Brain microvascular endothelial cell (primary cell): ENCODE data around the gene MSI2.

Experiments
- DNase-seq: peaks from one replicate; pipeline ENCODE4 v3.0.0-alpha.2; 2020
- H3K27ac ChIP-seq: fragments of 250-450 bp; sonication (Bioruptor Pico); 2 replicates; pipeline ENCODE4 v1.5.1; 2020; ENCODE audit warnings: mild to moderate bottlenecking, moderate library complexity
- H3K27me3 ChIP-seq: fragments of 250-450 bp; sonication (Bioruptor Pico); replicated peaks from 2 replicates; pipeline ENCODE4 v1.5.1; 2020; ENCODE audit warnings: mild to moderate bottlenecking
- H3K36me3 ChIP-seq: fragments of 250-450 bp; sonication (Bioruptor Pico); replicated peaks from 2 replicates; pipeline ENCODE4 v1.5.1; 2020; ENCODE audit warnings: mild to moderate bottlenecking
- H3K4me3 ChIP-seq: 2 replicates; pipeline ENCODE4 v1.5.1; 2011; ENCODE audit warnings: low read depth, mild to moderate bottlenecking, control low read depth, low read length, moderate library complexity
- in situ Hi-C: cut with HindIII; loops from 2 replicates; pipeline ENCODE4 v1.10.0; 2017; ENCODE audit warnings: low sequenced_read_pairs, low pct_ligation_motif_present
- TF ChIP-seq, protein P1 (sequence below): IDR thresholded peaks from 2 replicates; pipeline ENCODE4 v1.5.1; 2011; ENCODE audit warnings: low read depth, mild to moderate bottlenecking, moderate library complexity, low read length, control low read depth, inconsistent platforms; ENCODE audit errors: missing control alignments

The MSI2 gene

DNA sequence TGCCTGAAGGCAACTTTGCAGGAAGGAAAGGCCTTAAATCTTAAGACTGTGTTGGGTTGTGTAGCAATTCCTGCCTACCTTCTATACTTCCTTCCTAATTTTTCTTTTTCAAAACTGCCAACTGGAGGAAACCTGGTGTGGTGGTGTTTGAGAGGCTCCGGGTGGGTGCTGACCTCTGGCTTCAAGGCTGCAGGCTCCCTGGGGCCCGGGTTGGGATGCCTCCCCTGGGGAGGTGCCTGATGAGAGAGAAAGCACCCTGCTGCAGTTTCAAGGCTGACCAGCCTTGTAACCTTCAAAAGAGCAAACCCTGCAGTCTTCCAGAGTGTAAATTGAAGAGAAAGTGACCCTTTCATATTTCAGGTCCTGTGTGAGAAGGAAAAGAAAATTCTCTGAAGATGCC, 55.9 kb downstream of the MSI2 start:
- Histone ChIP-seq H3K4me3 (no peak overlapping the region), H3K27me3 (no peaks in the 10 kb centered on the region), H3K27ac (no peak overlapping the region), H3K36me3 (no peaks in the 10 kb centered on the region)
- TF ChIP-seq, protein P1, sequence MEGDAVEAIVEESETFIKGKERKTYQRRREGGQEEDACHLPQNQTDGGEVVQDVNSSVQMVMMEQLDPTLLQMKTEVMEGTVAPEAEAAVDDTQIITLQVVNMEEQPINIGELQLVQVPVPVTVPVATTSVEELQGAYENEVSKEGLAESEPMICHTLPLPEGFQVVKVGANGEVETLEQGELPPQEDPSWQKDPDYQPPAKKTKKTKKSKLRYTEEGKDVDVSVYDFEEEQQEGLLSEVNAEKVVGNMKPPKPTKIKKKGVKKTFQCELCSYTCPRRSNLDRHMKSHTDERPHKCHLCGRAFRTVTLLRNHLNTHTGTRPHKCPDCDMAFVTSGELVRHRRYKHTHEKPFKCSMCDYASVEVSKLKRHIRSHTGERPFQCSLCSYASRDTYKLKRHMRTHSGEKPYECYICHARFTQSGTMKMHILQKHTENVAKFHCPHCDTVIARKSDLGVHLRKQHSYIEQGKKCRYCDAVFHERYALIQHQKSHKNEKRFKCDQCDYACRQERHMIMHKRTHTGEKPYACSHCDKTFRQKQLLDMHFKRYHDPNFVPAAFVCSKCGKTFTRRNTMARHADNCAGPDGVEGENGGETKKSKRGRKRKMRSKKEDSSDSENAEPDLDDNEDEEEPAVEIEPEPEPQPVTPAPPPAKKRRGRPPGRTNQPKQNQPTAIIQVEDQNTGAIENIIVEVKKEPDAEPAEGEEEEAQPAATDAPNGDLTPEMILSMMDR: no peak
- no peak for DNase-seq
- in situ Hi-C loops: no loop called here

DNA sequence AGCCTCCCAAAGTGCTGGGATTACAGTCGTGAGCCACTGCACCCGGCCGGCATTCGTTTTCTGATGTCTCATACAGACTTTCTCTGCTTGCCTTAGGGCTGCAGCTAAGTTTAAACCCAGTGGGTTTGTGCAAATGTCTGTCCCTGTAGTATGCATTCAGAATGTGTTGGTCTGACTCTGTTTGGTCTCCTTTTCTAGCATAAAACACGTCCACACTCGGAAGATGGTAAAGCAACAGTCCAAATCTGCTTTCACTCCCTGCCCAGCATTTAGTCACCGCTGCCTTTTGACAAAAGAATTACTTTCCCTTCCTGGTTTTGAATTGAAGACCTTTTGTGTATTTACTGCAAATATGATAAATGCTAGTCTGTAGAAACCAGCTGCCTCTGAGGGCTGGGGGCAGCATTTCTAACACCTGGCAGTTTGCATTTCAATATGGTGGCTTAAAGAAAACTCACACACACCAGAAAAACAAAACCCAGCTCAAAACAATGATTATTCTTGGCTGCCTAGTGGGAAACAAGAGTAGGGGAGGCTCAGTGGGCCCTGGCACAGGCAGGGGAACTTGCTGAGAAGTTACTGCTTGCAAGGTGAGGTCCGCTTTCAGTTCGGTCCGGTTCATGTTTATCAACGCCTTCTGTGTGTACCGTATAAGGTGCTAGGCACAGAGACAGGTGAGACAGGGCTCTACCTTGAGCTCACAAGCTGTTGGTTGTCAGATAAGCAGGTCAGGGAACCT, 56.9 kb downstream of the MSI2 start:
- H3K36me3 ChIP-seq: no peaks in the 10 kb centered on the region
- TF ChIP-seq, protein P1: no peak
- H3K27me3 ChIP-seq: no peaks in the 10 kb centered on the region
- no peak overlapping the region for H3K27ac ChIP-seq
- no peak overlapping the region for H3K4me3 ChIP-seq
- DNase-seq: no peak
- in situ Hi-C loops: no loop called here

DNA sequence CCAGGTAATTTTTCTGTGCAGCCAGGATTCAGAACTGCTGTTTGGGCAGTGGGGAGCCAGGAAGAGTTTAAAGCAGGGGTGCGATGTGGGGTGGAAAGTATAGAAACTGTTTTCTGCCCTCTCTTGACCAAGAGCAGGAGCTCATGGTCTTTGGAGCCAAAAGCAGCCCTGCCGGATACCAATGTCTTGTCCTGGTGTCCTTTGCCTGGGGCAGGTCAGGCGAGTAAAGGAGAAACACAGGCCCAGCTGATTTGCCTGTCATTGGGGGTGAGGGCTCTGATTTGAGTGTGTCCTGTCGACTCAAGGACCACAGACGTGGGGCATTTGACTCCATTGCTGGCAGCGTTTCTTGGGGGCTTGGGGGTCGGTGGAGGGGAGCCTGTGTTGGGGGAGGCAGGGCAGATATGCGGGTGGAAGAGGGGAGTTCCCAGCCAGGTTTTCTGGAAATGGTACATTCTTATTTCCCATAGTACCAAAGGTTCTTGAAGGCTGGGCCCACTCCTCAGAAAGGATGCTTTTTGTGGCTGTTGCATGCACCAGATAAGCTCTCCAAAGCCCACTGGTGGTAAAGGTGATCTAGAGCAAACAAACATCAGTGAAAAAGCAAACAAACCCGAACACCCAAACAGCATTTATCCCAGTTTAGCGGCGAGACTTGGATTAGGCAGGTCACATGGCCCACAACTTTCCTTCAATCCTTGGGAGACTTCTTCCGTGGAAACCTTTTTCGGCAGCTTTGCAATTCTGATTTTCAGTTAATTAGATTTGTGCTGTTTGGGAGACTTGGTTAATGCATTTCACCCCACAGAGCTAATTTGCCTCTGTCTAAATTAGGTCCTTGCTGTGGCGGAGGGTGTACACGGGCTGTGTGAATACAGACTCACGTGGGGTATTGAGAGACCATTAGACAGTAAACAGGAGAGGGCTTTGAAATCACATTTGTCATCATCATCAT, 59.0 kb downstream of the MSI2 start:
- no peak for DNase-seq
- H3K36me3 ChIP-seq: no peaks in the 10 kb centered on the region
- TF ChIP-seq, protein P1: no peak
- no peak overlapping the region for H3K4me3 ChIP-seq
- H3K27me3 ChIP-seq: no peaks in the 10 kb centered on the region
- in situ Hi-C loops: no loop called here
- H3K27ac ChIP-seq: no peak overlapping the region

DNA sequence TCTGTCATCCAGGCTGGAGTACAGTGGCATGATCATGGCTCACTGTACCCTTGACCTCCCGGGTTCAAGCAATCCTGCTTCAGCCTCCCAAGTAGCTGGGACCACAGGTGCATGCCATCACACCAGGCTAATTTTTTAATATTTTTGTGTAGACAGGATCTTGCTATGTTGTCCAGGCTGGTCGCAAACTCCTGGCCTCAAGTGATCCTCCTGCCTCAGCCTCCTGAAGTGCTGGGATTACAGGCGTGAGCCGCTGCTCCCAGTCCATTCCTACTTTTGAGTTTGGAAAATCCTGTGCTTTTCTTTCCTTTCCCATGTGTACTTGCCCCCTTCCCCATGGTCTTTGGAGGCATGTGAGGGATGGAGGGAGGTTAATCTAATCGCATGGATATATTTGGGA, 60.0 kb downstream of the MSI2 start:
- no peaks in the 10 kb centered on the region for H3K36me3 ChIP-seq
- in situ Hi-C loops: no loop called here
- DNase-seq: no peak

DNA sequence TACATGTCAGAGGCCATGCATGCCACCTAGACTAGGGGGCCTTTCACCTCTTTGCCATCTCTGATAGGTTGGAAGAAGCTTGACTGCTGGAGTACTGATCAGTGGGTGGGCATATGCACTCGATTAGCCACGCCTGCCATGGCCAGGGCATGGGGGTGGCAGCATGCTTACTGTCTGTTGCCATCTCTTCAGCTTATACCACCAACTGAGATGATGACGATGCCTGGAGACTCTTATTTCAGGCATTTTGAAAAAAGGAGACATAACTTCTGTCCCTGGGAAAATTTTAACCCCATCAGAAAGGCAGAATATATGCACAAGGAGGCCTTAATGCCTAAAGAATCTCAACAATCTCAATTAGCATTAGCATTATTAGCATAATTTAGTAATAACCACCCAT, 60.8 kb downstream of the MSI2 start:
- no peak for DNase-seq
- TF ChIP-seq, protein P1: no peak
- in situ Hi-C loops: no loop called here
- no peaks in the 10 kb centered on the region for H3K36me3 ChIP-seq
- no peaks in the 10 kb centered on the region for H3K27me3 ChIP-seq
- H3K27ac ChIP-seq: no peak overlapping the region
- no peak overlapping the region for H3K4me3 ChIP-seq

More for the DNA sequence above, 60.0 kb downstream of the MSI2 start:
- Histone ChIP-seq H3K27ac (no peak overlapping the region), H3K27me3 (no peaks in the 10 kb centered on the region), H3K4me3 (no peak overlapping the region)
- TF ChIP-seq, protein P1: no peak
